ENCODE data around the gene TXK.

- TF ChIP-seq CTCF (IDR thresholded peaks at IDR 0.05) (no peak), POLR2AphosphoS5 (IDR thresholded peaks at IDR 0.05) (no peak)
Observed at GRCh38 chr4:48112017-48112667, 21.9 kb downstream of the TXK start.

Measured in prostate gland (tissue), 2 donors.